ENCODE measurements around the gene BLVRA.
"Not testable (repeated sequence)": the region's sequence is repeated elsewhere in the genome, so short reads cannot be mapped to it uniquely, and the experiment has no call there.

Gene BLVRA

GRCh38 chr7:43792471-43793150, 34.1 kb downstream of the BLVRA start:
- no peak overlapping the region for H3K9ac ChIP-seq
- no peaks in the 10 kb centered on the region for H3K36me3 ChIP-seq
- no peaks in the 10 kb centered on the region for H3K27me3 ChIP-seq
- no peaks in the 10 kb centered on the region for H4K20me1 ChIP-seq
- H3K4me2 ChIP-seq: no peak overlapping the region
- peaks cover 6% of the 10 kb centered on the region; the same call in 1 of the 2 replicates for H3K4me1 ChIP-seq
- TF ChIP-seq Cebpa-rat (IDR thresholded peaks at IDR 0.05): no peak
- H3K9me3 ChIP-seq: no peaks in the 10 kb centered on the region
- H3K4me3 ChIP-seq: no peak overlapping the region
- no peak overlapping the region for H3K27ac ChIP-seq

GRCh38 chr7:43799605-43800004, 41.1 kb downstream of the BLVRA start:
- Histone ChIP-seq H3K4me3 (no peak overlapping the region), H3K4me2 (no peak overlapping the region), H3K27ac (no peak overlapping the region), H4K20me1 (no peaks in the 10 kb centered on the region), H3K36me3 (no peaks in the 10 kb centered on the region), H3K9me3 (no peaks in the 10 kb centered on the region), H3K4me1 (no peaks in the 10 kb centered on the region), H3K27me3 (no peaks in the 10 kb centered on the region), H3K9ac (no peak overlapping the region)
- TF ChIP-seq Cebpa-rat (IDR thresholded peaks at IDR 0.05): no peak

GRCh38 chr7:43803865-43804264, 45.4 kb downstream of the BLVRA start:
- no peaks in the 10 kb centered on the region for H3K27me3 ChIP-seq
- H3K4me2 ChIP-seq: no peak overlapping the region
- H3K9me3 ChIP-seq: no peaks in the 10 kb centered on the region
- no peak overlapping the region for H3K9ac ChIP-seq
- no peaks in the 10 kb centered on the region for H4K20me1 ChIP-seq
- H3K27ac ChIP-seq: no peak overlapping the region
- no peaks in the 10 kb centered on the region for H3K4me1 ChIP-seq
- no peak for TF ChIP-seq Cebpa-rat (IDR thresholded peaks at IDR 0.05)
- no peak overlapping the region for H3K4me3 ChIP-seq
- no peaks in the 10 kb centered on the region for H3K36me3 ChIP-seq

- no peak overlapping the region for H3K4me3 ChIP-seq
- H3K9ac ChIP-seq: no peak overlapping the region
- H4K20me1 ChIP-seq: no peaks in the 10 kb centered on the region
- H3K4me1 ChIP-seq: no peaks in the 10 kb centered on the region
- no peaks in the 10 kb centered on the region for H3K36me3 ChIP-seq
- H3K27ac ChIP-seq: no peak overlapping the region
- no peak overlapping the region for H3K4me2 ChIP-seq
- TF ChIP-seq Cebpa-rat (IDR thresholded peaks at IDR 0.05): no peak
- no peaks in the 10 kb centered on the region for H3K9me3 ChIP-seq
- H3K27me3 ChIP-seq: no peaks in the 10 kb centered on the region
These were observed 49.9 kb downstream of the BLVRA start for GRCh38 chr7:43808410-43808809.

GRCh38 chr7:43810195-43810941, 51.9 kb downstream of the BLVRA start:
- H3K36me3 ChIP-seq, H3K9me3 ChIP-seq, H3K27ac ChIP-seq, H3K9ac ChIP-seq, H3K4me2 ChIP-seq, H4K20me1 ChIP-seq, H3K4me3 ChIP-seq, H3K4me1 ChIP-seq, H3K27me3 ChIP-seq: not testable (repeated sequence)

- Histone ChIP-seq H3K4me1 (no peaks in the 10 kb centered on the region), H3K27ac (no peak overlapping the region), H3K27me3 (peaks cover 8% of the 10 kb centered on the region), H3K9ac (no peak overlapping the region), H3K4me2 (no peak overlapping the region), H4K20me1 (no peaks in the 10 kb centered on the region), H3K36me3 (no peaks in the 10 kb centered on the region), H3K9me3 (no peaks in the 10 kb centered on the region), H3K4me3 (no peak overlapping the region)
- TF ChIP-seq Cebpa-rat (IDR thresholded peaks at IDR 0.05): no peak
These were observed 56.9 kb downstream of the BLVRA start for GRCh38 chr7:43815373-43815772.

- not testable (repeated sequence) for H3K9me3 ChIP-seq, H3K27me3 ChIP-seq, H3K36me3 ChIP-seq, H3K4me2 ChIP-seq, H3K4me3 ChIP-seq, H3K4me1 ChIP-seq, H3K9ac ChIP-seq, H3K27ac ChIP-seq, H4K20me1 ChIP-seq
These were observed 57.7 kb downstream of the BLVRA start for GRCh38 chr7:43816046-43816797.

GRCh38 chr7:43823425-43823824, 64.9 kb downstream of the BLVRA start:
- not testable (repeated sequence) for H3K4me2 ChIP-seq, H3K9me3 ChIP-seq, H4K20me1 ChIP-seq, H3K9ac ChIP-seq, H3K4me1 ChIP-seq, H3K36me3 ChIP-seq, H3K4me3 ChIP-seq, H3K27ac ChIP-seq, H3K27me3 ChIP-seq

GRCh38 chr7:43823941-43824340, 65.5 kb downstream of the BLVRA start:
- H3K4me3 ChIP-seq: no peak overlapping the region
- H3K4me1 ChIP-seq: no peaks in the 10 kb centered on the region
- no peak for TF ChIP-seq Cebpa-rat (IDR thresholded peaks at IDR 0.05)
- H3K36me3 ChIP-seq: no peaks in the 10 kb centered on the region
- no peaks in the 10 kb centered on the region for H3K27me3 ChIP-seq
- H3K4me2 ChIP-seq: no peak overlapping the region
- no peak overlapping the region for H3K27ac ChIP-seq
- H3K9me3 ChIP-seq: no peaks in the 10 kb centered on the region
- no peak overlapping the region for H3K9ac ChIP-seq
- H4K20me1 ChIP-seq: no peaks in the 10 kb centered on the region

GRCh38 chr7:43824513-43824912, 66.0 kb downstream of the BLVRA start:
- not testable (repeated sequence) for H3K4me3 ChIP-seq, H4K20me1 ChIP-seq, H3K36me3 ChIP-seq, H3K4me2 ChIP-seq, H3K9me3 ChIP-seq, H3K9ac ChIP-seq, H3K27ac ChIP-seq, H3K27me3 ChIP-seq, H3K4me1 ChIP-seq
